Activated T-cell treated with anti-CD3 and anti-CD28 coated beads for 1 hour (primary cell): ENCODE measurements around the gene SYNJ2.

ENCODE experiments used
- DNase-seq: peaks from one replicate; pipeline ENCODE4 v3.0.0-alpha.2; 2020; ENCODE audit warnings: low read depth

The SYNJ2 gene

GRCh38 chr6:158059108-158059507 is 77.4 kb downstream of the SYNJ2 start:
- DNase-seq: no peak

- DNase-seq: no peak
Measured at GRCh38 chr6:158060455-158061360, 79.0 kb downstream of the SYNJ2 start.

DNA sequence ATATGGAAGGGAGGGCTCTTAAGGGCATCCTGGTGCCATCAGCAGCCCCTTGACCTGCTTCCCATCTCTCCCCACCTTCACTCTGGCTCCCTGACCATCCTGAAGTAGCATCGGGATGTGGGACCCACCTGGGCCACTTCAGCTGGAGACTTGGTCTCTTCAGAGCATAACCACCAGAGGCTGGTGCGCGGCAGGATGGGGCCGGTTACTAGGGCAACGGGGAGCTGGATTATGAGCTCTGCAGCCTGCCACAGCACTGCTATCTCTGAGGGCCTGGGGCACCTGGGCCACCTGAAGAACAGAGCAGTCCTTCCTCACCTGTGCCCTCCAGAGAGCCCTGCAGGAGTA is 79.7 kb downstream of the SYNJ2 start:
- DNase-seq: no peak

GRCh38 chr6:158061709-158062461 is 80.2 kb downstream of the SYNJ2 start:
- no peak for DNase-seq

GRCh38 chr6:158063736-158064135 is 82.1 kb downstream of the SYNJ2 start:
- no peak for DNase-seq

GRCh38 chr6:158064725-158065251 is 83.1 kb downstream of the SYNJ2 start:
- DNase-seq: no peak

DNA sequence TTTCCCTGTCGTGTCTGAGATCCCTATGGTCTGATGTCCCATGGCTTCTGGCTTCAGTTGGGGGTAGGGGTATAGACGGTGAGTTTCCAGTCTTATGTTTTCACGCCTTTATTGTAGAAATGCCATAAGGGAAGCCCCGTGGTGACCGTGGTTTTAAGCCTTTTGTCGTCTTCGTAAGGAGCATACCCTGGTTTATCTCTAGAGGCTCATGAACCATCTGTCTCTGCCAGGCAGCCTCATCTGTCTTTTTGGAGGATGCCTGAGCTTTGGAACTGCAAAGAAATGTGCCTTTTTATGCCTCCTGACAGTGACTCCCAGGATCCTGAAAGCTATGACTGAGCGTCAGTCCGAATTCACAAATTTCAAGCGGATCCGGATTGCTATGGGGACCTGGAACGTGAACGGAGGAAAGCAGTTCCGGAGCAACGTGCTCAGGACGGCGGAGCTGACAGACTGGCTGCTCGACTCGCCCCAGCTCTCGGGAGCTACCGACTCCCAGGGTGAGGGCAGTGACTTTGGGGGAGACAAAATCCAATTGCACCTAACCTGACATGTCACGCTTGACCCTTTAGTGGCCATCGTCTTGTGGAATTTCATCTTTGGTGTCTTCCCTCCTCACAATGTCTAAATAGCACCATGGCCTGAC is 84.6 kb downstream of the SYNJ2 start:
- DNase-seq: no peak

- no peak for DNase-seq
Measured at GRCh38 chr6:158067436-158068015, 85.9 kb downstream of the SYNJ2 start.

DNA sequence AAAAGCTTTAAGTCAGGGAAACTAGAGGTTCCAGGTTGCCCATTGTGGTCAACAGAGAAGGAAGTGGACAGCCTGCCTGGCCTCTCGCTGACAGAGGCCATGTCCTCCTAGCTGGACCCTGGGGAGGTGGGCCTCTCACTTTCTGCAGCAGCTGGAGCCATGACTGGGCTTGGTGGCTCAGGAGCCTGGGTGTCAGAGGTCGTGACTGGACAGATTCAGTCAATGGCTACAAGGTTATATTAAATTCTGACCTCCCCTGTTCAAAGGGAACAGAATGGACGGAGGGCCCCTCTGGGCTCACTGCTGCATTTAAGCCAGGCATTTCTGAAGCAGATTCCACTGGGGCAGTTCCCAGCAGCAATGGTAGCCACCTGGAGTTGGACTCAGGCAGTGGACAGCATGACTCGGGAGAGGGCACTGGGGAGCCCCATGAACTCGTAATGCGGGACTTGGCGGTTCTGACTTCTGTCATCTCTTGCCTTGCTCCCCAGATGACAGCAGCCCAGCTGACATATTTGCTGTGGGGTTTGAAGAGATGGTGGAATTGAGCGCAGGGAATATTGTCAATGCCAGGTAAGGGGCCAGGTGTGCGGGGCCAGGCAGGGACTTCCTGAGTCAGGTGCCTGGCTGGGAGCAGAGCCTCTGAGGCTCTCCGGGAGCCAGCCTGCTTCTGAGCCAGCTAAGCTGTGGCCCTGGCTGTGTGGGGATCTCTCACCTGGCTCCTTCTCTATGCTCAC is 86.7 kb downstream of the SYNJ2 start:
- DNase-seq: no peak

GRCh38 chr6:158068893-158069799 is 87.5 kb downstream of the SYNJ2 start:
- no peak for DNase-seq

- DNase-seq: no peak
Measured at GRCh38 chr6:158069800-158070195, 88.1 kb downstream of the SYNJ2 start.

- no peak for DNase-seq
Measured at GRCh38 chr6:158070513-158070912, 88.8 kb downstream of the SYNJ2 start.

GRCh38 chr6:158071121-158072082 is 89.7 kb downstream of the SYNJ2 start:
- DNase-seq: no peak

DNA sequence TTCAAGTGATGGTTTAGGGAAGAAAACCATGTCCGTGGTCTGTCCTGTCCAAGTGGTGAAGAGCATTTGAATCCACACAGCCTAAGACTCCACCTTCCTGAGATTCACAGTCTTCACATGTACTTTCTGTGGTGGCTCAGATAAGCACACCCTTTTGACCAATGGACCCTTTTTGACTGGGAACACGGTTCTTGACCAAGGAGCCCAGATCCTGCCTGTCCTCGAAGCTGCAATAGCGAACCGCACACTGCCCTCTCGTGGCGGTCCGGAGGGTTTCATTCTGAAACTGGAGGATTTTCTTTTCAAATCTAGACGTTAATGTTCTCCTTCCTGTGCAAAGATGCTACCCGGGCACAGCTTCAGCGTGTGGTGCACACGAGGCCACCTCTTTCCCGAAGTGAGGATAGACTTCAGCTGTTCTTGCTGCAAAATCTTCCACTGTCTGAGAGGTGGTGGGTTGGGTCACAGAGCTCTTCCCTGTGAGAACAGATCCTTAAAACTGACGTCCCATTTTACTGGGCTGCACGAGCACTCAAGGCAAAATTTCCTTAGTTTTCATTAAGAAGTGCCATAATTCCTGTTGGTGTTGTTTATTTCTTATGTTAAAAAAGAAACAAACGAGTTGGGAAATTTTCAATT is 90.5 kb downstream of the SYNJ2 start:
- peak; percentile 55 for DNase-seq

- DNase-seq: no peak
Measured at GRCh38 chr6:158073776-158074175, 92.1 kb downstream of the SYNJ2 start.

DNA sequence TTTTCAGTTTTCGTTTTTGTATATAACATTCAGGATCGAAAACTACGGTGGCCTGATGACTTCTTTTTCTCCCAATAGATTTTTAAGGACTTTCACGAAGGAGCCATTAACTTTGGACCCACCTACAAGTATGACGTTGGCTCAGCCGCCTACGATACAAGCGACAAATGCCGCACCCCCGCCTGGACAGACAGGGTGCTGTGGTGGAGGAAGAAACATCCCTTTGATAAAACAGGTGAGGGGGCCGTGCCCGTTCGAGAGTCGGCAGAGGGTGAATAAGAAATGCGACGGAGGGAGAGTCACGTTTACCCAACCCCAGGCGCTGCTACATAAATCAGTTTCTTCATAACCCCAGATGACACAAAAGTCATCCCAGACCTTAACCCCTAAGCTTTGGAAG is 94.9 kb downstream of the SYNJ2 start:
- no peak for DNase-seq

DNA sequence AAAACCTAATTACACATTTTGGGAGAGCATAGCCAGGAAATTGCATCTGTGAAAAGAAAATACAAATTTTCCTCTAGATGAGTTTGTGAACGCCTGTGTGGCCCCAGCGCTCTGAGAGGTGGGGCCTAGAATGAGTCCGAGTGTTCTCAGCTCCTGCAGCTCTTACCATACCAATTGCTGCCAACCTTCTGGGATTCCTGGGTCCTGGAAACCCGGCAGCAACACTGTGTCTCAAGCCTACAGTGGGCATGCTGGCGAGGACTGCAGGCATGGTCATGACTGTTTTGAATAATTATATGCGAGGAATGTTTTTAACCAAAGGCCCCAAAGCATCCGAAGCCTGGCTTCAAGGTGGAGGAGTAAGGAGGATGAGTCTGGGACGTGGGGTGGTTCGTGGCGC is 96.0 kb downstream of the SYNJ2 start:
- DNase-seq: no peak

- no peak for DNase-seq
Measured at GRCh38 chr6:158078320-158078719, 96.7 kb downstream of the SYNJ2 start.
